ENCODE measurements around the gene STON1.
A peak's percentile ranks its signal among the peaks of the same experiment; 100 is the strongest.
"Not testable (repeated sequence)": the region's sequence is repeated elsewhere in the genome, so short reads cannot be mapped to it uniquely, and the experiment has no call there.

STON1 gene

GRCh38 chr2:48569433-48569832 is 39.5 kb downstream of the STON1 start:
- DNase-seq (ENCODE audit: low read depth) = no peak

DNA sequence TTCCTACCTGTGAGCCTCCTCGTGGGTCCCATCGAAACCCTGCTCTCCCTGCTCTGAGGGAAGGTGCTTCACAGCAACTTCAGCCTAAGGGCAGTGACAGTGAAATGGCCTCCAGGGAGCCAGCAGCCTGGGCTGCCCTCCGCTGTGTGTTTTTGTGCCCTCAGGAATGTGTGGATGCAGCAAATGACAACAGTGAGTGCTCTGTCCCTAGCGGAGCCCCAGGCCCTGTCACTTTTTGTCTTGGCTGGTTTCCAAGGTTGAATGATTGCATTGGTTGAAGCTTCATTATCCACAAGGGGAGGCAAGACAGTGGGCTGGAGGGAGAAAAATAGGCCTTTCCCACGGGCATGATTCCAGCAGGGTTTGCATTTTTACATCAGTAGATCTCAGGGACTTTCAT is 42.9 kb downstream of the STON1 start:
- no peak for DNase-seq (ENCODE audit: low read depth)

GRCh38 chr2:48574353-48575287 is 44.7 kb downstream of the STON1 start:
- no peak for DNase-seq (ENCODE audit: low read depth)

DNA sequence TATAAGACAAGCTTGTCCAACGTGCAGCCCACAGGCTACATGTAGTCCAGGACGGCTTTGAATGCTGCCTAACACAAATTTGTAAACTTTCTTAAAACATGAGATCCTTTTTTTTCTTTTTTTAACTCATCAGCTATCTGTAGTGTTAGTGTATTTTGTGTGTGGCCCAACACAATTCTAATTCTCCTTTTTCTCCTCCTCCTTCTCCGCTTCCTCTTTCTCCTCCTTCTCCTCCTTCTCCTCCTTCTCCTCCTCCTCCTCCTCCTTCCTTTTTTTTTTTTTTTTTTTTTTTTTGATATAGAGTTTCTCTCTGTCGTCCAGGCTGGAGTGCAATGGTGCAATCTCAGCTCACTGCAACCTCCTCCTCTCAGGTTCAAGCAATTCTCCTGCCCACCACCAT is 48.4 kb downstream of the STON1 start:
- DNase-seq (ENCODE audit: low read depth) = no peak

DNA sequence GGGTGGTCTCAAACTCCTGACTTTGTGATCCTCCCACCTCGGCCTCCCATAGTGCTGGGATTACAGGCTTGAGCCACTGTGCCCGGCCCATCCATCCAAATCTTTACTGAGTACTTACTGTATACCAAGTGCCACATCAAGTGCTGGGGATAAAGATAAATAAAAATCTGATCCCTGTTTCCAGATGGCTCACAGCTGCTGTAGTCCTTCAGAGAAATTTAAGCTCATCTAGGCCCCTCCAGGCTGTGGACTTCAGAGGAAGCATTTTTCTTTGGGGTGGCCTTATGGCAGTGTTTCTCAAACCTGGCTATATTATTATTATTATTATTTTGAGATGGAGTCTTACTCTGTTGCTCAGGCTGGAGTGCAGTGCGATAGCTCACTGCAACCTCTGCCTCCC is 54.0 kb downstream of the STON1 start:
- no peak for DNase-seq (ENCODE audit: low read depth)

GRCh38 chr2:48584551-48584950 is 54.6 kb downstream of the STON1 start:
- DNase-seq (ENCODE audit: low read depth) = no peak

DNA sequence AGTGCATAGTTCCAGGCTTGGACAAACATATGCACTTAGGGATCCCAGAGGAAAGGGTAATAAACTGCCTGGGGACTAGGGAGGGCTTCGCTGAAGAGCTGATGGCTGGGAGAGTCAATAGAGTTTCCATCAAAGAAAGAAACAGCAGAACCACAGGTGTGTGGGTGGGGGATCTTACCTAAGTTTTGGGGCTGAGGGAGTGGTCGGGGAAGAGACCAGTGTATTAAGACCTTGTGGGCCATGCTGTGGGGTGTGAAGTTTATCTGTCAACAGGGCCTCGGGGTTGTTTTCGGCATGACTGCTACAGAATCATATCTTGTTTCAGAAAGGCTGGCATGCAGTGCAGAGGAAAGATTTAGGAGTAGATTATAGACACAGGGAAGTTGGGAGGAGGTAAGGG is 56.5 kb downstream of the STON1 start:
- no peak for DNase-seq (ENCODE audit: low read depth)

DNA sequence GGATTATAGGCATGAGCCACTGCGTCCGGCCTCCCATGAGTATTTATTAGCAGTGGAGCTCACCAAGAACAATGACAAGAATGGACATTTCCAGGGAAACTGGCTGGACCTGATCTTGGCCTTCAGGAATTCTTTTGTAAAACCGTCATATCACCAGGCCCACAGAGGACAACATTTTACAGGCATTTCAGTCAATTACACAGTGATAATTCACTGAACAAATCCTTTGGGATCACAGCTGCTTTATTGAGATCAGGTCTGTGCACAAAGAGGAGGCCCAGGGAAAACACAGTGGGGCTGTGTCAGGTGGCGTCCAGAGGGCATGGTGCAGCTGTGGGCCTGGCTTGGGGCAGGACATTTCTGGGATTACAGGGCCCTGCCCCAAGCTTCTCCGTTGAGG is 57.6 kb downstream of the STON1 start:
- DNase-seq (ENCODE audit: low read depth) = no peak

DNA sequence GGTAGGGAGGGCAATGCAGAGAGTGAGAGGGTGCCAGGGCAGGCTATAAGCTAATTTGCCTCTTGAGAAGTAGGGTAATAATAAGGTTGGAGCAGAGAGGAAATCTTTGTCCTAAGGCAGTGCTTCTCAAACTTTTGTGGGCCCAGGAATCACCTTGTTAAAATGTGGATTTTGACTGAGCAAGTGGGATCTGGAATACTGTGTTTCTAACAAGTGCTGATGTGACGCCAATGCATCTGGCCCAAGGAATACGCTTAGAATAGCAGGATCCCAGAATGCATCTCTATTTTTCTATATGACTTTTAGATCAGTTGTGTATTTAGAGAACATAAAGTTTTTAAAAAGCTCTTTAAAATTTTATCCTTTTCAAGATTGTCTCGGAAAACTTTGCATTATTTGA is 58.0 kb downstream of the STON1 start:
- DNase-seq (ENCODE audit: low read depth) = no peak

GRCh38 chr2:48588745-48589144 is 58.8 kb downstream of the STON1 start:
- no peak for DNase-seq (ENCODE audit: low read depth)

GRCh38 chr2:48589170-48589767 is 59.3 kb downstream of the STON1 start:
- DNase-seq (ENCODE audit: low read depth) = no peak

- no peak for DNase-seq (ENCODE audit: low read depth)
These were observed 60.1 kb downstream of the STON1 start for GRCh38 chr2:48590017-48590416.

GRCh38 chr2:48592067-48592466 is 62.1 kb downstream of the STON1 start:
- DNase-seq (ENCODE audit: low read depth) = no peak

GRCh38 chr2:48596751-48597150 is 66.8 kb downstream of the STON1 start:
- not testable (repeated sequence) for DNase-seq (ENCODE audit: low read depth)

GRCh38 chr2:48597492-48597891 is 67.5 kb downstream of the STON1 start:
- no peak for DNase-seq (ENCODE audit: low read depth)

DNA sequence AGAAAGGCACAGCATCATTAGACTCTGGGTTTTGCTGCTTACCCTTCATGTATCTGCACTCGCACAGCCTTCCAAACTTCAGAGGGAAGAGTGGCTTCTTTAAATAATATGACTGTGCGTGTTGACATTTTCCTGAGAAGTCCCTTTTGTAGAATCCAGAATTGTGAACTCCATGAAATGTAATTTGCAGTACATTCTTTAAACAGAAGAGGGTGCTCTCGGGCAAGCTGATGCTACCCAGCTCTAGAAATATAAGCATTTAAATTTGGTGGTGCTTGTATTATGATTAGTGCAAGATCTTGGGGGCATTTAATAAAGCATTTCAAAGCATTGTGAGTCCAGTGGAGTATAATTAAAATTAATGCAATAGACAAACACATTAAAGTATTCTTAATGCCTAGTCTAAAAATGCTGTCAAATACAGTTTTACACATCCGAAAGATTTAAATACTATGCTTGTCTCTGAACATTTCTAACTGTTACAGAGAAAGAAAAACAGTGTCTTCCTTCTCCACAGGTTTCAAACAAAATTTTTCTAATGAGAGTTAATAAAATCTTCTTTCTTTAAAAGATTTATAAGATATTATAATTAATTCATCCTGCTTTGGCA is 70.4 kb downstream of the STON1 start:
- DNase-seq (ENCODE audit: low read depth) = peak; percentile 39

DNA sequence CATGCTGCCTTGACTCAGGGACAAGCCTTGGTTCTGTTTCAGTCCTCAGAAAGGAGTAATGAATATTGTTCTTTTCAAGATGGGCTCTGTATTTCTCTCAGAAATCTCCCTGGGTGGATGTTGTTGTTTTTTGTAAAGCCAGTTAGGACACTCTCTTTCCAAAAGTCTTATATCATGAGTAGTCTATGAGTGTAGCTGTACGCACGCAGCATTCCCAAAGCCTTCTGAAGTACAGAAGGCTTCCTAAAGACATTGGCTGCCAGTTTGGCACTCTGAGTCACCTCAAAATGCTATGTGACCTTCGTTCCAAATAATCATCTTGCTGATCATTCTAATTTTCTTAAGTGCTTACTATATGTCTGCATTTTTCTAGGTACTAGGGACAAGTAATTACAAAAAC is 71.0 kb downstream of the STON1 start:
- peak; percentile 47 for DNase-seq (ENCODE audit: low read depth)

DNA sequence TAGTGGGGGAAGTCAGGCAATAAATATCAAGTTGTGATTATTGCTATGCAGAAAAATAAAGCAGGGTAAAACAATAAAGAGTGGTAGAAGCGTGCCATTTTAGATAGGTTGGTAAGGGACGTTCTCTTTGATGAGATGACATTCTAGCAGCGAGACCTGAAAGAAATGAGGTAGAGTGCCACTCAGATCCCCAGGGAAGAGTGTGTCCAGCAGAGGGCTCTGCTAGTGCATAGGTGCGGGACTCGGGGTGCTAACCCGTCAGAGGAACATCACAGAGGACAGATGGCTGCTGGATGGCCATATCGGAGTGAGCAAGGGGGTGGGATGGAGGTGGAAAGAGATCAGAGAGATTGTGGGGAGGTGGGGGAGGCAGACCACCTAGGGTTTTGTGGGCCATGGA is 71.4 kb downstream of the STON1 start:
- DNase-seq (ENCODE audit: low read depth) = no peak

DNA sequence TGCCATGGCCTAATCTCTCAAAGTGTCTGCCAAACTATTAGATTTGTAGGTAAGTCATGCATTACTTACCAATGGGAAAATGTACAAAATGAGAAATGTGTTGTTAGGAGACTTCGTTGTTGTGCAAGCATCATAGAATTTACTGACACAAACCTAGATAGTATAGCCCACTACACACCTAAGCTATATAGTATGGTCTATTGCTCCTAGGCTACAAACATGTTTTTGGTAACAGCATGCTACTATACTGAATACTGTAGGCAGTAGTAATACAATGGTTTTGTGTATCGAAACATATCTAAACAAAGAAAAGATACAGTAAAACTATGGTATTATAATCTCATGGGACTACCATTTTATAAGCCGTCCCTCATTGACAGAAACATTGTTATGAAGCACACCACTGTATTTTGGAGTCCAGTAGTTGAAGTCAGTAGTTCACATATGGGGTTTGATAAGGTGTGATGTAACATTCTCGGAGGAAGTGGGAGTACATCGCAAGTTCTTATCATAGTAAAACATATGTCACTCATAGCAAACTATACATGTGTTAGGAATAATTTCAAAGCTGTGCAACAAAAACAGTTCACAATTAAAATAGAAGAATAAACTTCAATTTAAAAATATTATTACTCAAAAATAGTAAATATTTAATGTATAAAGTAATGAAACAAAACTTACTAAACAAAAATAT is 75.7 kb downstream of the STON1 start:
- no peak for DNase-seq (ENCODE audit: low read depth)

DNA sequence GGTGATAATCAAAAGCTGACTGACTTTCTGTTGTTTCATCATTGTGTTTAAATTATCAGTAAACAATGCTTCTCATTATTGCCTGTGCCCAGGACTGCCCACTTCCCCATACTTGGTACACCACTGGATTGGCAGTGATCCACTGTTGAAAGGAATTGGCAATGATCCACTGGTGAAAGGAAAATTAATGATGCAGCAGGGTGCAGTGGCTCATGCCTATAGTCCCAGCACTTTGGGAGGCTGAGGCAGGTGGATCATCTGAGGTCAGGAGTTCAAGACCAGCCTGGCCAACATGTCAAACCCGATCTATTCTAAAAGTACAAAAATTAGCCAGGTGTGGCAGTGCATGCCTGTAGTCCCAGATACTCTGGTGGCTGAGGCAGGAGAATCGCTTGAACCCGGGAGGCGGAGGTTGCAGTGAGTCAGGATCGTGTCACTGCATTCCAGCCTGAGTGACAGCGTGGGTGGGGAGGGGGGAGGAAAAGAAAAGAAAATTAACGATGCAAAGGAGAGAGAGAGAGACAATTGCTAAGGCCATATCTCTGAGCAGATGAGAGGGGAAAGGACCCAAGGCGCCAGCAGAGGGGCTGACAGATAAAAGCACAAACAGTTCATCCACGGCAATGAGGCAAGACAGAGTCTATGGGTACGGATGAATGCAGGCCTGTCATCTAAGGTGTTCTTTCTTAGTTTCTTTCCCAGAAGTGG is 77.5 kb downstream of the STON1 start:
- no peak for DNase-seq (ENCODE audit: low read depth)

DNA sequence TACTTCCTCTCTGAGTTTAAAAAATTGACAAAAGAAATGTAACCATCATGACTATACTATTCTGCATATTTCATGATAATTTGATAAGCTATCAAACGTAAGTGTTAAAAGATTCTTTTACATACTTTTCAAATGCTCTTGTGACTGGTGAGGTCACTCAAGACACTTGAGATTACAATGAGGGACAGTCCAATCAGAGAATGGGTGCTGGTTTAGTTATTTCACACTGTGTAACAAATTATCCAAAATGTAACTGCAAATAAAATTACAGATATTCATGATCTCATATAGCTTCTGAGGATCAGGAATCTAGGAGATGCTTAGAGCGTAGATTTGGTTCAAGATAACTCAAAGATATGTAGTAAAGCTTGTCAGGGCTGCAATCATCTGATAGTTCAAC is 83.3 kb downstream of the STON1 start:
- no peak for DNase-seq (ENCODE audit: low read depth)

DNA sequence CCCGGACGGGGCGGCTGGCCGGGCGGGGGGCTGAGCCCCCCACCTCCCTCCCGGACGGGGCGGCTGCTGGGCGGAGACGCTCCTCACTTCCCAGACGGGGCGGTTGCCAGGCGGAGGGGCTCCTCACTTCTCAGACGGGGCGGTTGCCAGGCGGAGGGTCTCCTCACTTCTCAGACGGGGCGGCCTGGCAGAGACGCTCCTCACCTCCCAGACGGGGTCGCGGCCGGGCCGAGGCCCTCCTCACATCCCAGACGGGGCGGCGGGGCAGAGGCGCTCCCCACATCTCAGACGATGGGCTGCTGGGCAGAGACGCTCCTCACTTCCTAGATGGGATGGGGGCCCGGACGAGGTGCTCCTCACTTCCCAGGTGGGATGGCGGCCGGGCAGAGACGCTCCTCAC is 84.6 kb downstream of the STON1 start:
- not testable (repeated sequence) for DNase-seq (ENCODE audit: low read depth)

All from HS-5 (cell line).